Activated CD8-positive, alpha-beta memory T cell treated with anti-CD3 and anti-CD28 coated beads, Interleukin-2, amount 50 U/mL, for 1 hour (primary cell): ENCODE measurements around the gene CHRNA9.

Experiments used
- DNase-seq: peaks from one replicate; pipeline ENCODE4 v3.0.0-alpha.2; 2020; ENCODE audit errors: extremely low read depth

The CHRNA9 gene

GRCh38 chr4:40337523-40337922 lies 2.4 kb downstream of the CHRNA9 start:
- DNase-seq: no peak

GRCh38 chr4:40340030-40340429 lies 4.9 kb downstream of the CHRNA9 start:
- DNase-seq: no peak

GRCh38 chr4:40347472-40347871 lies 12.3 kb downstream of the CHRNA9 start:
- no peak for DNase-seq

GRCh38 chr4:40348000-40348399 lies 12.9 kb downstream of the CHRNA9 start:
- no peak for DNase-seq

- no peak for DNase-seq
Observed at GRCh38 chr4:40349561-40350198, 14.5 kb downstream of the CHRNA9 start.

- no peak for DNase-seq
Observed at GRCh38 chr4:40350627-40351227, 15.6 kb downstream of the CHRNA9 start.

GRCh38 chr4:40354158-40354557 lies 19.0 kb downstream of the CHRNA9 start:
- no peak for DNase-seq

GRCh38 chr4:40355131-40355530 lies 20.0 kb downstream of the CHRNA9 start:
- DNase-seq: no peak

- DNase-seq: no peak
Observed at GRCh38 chr4:40357738-40358137, 22.6 kb downstream of the CHRNA9 start.

- DNase-seq: no peak
Observed at GRCh38 chr4:40361338-40361737, 26.2 kb downstream of the CHRNA9 start.

- no peak for DNase-seq
Observed at GRCh38 chr4:40363382-40363920, 28.3 kb downstream of the CHRNA9 start.

- no peak for DNase-seq
Observed at GRCh38 chr4:40363945-40364344, 28.8 kb downstream of the CHRNA9 start.

- no peak for DNase-seq
Observed at GRCh38 chr4:40365766-40366165, 30.6 kb downstream of the CHRNA9 start.

GRCh38 chr4:40367451-40367850 lies 32.3 kb downstream of the CHRNA9 start:
- DNase-seq: no peak

- no peak for DNase-seq
Observed at GRCh38 chr4:40369437-40370274, 34.5 kb downstream of the CHRNA9 start.

- no peak for DNase-seq
Observed at GRCh38 chr4:40372651-40373050, 37.5 kb downstream of the CHRNA9 start.

- no peak for DNase-seq
Observed at GRCh38 chr4:40373636-40374035, 38.5 kb downstream of the CHRNA9 start.

- no peak for DNase-seq
Observed at GRCh38 chr4:40375095-40375494, 40.0 kb downstream of the CHRNA9 start.

GRCh38 chr4:40375620-40376019 lies 40.5 kb downstream of the CHRNA9 start:
- DNase-seq: no peak

- no peak for DNase-seq
Observed at GRCh38 chr4:40377512-40378365, 42.6 kb downstream of the CHRNA9 start.

- no peak for DNase-seq
Observed at GRCh38 chr4:40378619-40379018, 43.5 kb downstream of the CHRNA9 start.

GRCh38 chr4:40379248-40379647 lies 44.1 kb downstream of the CHRNA9 start:
- DNase-seq: no peak
